HL-60 (cell line): ENCODE measurements around the gene CLCNKA.

Experiments
- POLR2AphosphoS5 ChIP-seq: IDR thresholded peaks from 2 replicates; pipeline ENCODE4 v1.6.1; 2012; ENCODE audit warnings: low read depth
- SPI1 ChIP-seq: IDR thresholded peaks from 2 replicates; pipeline ENCODE4 v1.6.1; 2012; ENCODE audit warnings: low read depth, mild to moderate bottlenecking, borderline replicate concordance
- TF ChIP-seq, protein P1 (sequence below): IDR thresholded peaks from one replicate; pipeline ENCODE4 v1.5.1; 2011; ENCODE audit warnings: low read length, control low read depth, inconsistent platforms; ENCODE audit not compliant: insufficient read depth
- TF ChIP-seq, protein P2 (sequence below): IDR thresholded peaks from 2 replicates; pipeline ENCODE4 v1.6.1; 2012; ENCODE audit warnings: low read depth; ENCODE audit not compliant: insufficient replicate concordance

- TF ChIP-seq, protein P1, sequence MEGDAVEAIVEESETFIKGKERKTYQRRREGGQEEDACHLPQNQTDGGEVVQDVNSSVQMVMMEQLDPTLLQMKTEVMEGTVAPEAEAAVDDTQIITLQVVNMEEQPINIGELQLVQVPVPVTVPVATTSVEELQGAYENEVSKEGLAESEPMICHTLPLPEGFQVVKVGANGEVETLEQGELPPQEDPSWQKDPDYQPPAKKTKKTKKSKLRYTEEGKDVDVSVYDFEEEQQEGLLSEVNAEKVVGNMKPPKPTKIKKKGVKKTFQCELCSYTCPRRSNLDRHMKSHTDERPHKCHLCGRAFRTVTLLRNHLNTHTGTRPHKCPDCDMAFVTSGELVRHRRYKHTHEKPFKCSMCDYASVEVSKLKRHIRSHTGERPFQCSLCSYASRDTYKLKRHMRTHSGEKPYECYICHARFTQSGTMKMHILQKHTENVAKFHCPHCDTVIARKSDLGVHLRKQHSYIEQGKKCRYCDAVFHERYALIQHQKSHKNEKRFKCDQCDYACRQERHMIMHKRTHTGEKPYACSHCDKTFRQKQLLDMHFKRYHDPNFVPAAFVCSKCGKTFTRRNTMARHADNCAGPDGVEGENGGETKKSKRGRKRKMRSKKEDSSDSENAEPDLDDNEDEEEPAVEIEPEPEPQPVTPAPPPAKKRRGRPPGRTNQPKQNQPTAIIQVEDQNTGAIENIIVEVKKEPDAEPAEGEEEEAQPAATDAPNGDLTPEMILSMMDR, result no peak
- TF ChIP-seq POLR2AphosphoS5, result no peak
- TF ChIP-seq, protein P2, sequence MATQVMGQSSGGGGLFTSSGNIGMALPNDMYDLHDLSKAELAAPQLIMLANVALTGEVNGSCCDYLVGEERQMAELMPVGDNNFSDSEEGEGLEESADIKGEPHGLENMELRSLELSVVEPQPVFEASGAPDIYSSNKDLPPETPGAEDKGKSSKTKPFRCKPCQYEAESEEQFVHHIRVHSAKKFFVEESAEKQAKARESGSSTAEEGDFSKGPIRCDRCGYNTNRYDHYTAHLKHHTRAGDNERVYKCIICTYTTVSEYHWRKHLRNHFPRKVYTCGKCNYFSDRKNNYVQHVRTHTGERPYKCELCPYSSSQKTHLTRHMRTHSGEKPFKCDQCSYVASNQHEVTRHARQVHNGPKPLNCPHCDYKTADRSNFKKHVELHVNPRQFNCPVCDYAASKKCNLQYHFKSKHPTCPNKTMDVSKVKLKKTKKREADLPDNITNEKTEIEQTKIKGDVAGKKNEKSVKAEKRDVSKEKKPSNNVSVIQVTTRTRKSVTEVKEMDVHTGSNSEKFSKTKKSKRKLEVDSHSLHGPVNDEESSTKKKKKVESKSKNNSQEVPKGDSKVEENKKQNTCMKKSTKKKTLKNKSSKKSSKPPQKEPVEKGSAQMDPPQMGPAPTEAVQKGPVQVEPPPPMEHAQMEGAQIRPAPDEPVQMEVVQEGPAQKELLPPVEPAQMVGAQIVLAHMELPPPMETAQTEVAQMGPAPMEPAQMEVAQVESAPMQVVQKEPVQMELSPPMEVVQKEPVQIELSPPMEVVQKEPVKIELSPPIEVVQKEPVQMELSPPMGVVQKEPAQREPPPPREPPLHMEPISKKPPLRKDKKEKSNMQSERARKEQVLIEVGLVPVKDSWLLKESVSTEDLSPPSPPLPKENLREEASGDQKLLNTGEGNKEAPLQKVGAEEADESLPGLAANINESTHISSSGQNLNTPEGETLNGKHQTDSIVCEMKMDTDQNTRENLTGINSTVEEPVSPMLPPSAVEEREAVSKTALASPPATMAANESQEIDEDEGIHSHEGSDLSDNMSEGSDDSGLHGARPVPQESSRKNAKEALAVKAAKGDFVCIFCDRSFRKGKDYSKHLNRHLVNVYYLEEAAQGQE, result no peak
- no peak for TF ChIP-seq SPI1
Observed at GRCh38 chr1:16015960-16016901, 5.6 kb upstream of the CLCNKA start.
